Activated CD4-positive, alpha-beta T cell treated with anti-CD3 and anti-CD28 coated beads, Interleukin-2, Interleukin-6, amounts not matched to agents 100 ng/mL and 50 ng/mL, durations not matched to agents 16 hours and 8 hours (primary cell): ENCODE results near the gene GATAD2A.

Source experiments
- DNase-seq: peaks from one replicate; pipeline ENCODE4 v3.0.0-alpha.2; 2020

Gene GATAD2A

GRCh38 chr19:19549804-19550464 lies 144.5 kb downstream of the GATAD2A start:
- DNase-seq, result no peak

DNA sequence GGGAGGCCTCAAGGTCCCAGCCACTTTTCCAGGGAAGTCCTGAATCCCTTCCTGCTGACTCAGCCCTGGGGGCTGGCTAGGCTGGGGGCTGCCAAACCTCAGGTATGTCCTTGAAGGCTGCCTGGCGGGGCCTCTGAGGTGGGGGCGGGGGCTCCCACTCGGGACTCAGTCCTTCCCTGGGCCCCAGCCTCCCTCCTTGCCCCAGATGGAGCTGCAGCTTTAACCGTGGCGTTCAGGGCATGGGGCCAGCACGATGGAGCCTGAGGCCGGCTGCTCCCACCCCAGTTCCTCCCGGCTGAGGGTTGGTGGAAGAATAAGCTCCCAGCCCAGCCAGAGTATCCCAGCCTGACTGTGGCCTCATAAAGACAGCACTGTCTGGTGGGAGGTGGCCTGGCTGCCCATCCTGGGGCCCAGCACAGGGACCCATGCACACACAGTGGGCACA lies 145.0 kb downstream of the GATAD2A start:
- no peak for DNase-seq

DNA sequence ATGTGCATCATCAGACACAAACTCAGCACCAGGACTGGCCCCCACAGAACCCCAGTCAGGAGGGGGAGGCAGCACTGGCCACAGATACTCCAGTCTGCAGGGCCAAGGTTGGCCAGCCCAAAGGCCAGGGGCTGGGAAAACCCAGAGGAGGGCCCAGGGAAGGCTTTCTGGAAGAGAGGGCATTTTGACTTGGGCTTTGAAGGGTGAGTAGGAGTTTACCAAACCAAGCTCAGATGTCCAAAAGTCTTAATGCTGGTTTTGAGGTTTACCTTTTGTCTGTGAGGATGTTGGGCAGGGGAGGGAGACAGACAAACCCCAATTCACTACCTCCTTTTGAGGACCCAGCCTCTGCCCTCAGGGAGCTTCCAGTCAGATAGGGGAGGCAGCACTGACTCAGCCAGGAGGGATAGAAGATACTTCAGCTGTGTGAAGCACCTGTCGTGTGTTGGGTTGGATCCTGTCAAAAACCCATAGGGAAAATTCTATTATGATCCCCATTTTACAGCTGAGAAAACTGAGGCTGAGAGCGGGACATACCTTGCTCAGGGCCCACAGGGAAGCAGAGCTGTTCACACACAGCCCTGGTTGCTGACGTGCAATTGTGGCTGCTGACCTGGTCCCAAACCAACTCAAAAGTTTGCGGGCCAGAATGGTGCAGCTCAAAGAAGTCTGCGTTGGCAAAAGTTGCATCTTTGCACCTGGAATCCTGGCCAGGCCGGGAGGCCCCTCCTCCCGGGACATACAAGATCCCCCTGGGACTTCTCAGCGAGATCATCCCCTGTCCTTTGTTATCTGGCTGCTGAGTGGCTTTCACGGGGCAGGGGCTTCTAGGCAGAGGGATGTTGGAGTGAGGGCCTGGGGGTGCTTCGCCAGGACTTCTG lies 145.7 kb downstream of the GATAD2A start:
- no peak for DNase-seq

DNA sequence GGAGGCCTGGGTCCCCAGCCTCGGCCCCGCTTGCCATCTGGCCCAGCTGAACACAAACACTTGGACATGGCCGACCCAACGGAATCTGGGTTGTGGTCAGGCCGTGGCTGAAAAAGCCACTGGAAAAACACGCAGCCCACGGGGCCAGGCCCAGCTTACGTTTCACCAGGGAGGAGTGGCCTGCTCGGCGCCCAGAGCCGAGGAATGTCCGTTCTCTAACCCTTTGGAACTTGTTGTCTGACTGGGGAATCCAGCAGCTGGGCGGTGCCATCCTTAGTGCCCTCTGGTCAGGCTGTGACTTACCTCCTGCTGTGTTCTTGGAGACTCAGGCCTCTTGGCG lies 146.3 kb downstream of the GATAD2A start:
- DNase-seq, result no peak

DNA sequence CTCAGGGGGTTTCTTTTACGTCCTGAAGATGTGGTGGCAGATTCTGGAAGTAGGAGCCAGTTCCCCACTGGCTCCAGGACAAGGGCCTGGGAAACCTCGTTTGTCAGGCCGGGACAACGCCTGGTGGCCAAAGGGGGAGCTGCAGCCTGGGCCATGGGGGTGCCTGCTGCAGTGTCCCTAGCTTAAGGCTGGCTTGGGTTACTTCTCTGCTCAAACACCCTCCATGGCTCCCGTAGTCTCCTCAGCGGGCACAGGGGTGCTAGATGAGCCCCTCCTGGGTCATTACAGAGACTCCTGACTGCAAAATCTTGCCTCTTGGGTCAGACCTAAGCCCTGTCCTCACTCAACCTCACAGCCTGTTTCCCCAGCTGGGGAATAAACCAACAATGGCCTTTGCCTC lies 147.3 kb downstream of the GATAD2A start:
- DNase-seq, result peak; percentile 21

DNA sequence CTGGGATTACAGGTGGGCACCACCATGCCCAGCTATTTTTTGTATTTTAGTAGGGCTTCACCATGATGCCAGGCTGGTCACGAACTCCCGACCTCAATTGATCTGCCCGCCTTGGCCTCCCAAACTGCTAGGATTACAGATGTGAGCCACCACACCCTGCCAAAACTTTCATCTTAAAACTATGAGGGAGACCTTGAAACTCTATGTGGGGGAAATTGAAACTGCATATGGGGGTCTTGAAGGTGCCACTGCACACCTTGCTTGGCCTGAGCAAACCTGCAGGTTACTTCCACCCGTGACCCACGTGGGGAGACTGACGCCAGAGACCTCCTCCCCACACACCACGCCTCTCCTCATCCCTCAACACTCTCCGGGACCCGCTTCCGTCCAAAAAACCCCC lies 148.2 kb downstream of the GATAD2A start:
- no peak for DNase-seq

DNA sequence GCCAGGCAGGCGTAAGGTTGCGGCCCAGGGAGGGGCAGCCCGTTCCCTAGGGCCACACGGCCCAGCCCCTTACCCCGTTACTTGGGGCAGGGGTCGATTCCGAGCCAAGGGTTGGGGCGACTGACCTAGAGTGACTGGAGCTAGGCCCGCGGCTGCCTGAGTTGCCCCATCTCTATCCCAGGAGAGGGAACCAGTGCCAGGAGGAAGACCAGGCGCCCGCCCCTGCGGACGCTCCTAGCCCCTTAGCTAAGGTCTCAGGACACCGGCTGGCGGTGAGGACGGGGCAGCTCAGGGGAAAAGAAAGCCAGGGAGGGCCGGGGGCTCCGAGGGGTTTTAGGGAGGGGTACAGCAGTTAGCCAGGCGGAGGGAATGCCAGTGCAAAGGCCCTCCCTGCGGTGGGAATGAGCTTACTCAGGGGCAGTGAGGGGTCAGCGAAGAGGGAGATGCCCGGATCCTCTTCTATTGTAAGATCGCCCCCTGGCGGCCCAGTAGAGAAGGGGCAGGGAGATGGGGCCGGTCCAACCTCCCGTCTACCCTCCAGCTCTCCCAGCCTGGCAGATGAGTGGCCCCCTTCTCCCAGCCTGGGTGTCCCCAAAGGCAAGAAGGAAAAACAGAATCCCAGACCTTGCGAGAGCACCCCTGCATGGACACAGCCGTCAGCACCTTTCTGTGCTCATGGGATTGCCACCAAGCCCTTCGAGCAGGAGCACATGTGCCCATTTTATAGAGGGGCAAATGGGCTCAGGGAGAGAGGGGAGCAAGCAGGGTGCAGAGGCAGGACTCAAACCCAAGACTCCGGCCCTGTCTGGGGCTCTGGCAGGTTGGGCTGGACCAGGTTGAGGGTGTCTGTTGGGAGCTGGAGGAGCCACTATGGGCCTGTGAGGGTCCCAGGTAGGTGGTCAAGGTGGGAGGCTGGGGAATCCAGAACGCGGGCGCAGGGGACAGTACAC lies 148.9 kb downstream of the GATAD2A start:
- peak; percentile 74 for DNase-seq

DNA sequence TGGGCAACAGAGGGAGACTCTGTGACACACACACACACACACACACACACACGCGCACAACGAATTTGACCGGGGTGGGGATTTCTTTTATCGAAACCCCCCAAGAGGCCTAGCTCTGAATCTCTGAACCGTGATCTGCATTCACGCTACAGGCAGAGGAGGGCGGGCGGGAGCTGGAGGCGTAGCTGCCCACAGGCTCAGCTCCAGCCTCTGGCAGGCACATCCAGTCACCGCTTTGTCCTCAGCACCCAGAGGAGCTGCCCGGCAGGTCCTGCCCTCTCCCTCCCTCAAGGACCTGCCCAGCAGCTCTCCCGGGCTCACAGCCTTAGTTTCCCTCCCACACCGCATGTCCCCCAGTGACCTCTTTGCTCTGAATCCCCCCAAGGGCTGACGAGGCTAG lies 152.6 kb downstream of the GATAD2A start:
- no peak for DNase-seq
